Measurements from ENCODE around the gene PPP1R1C. TPM values are rescaled to one million over a fixed set of nuclear protein-coding genes. Genes with fewer than 3 reads are reported as not detected.
A peak's percentile ranks its signal among the peaks of the same experiment; 100 is the strongest.

PPP1R1C gene
- total and polyA plus RNA-seq, 2 experiments from 2014 or later: 3.5 to 18.8 TPM

- Mint-ChIP-seq H3K27ac (no peak overlapping the region; the same call in 1 of the 2 replicates), H3K4me3 (no peak overlapping the region), H3K9me3 (no peaks in the 10 kb centered on the region), H3K4me1 (peaks cover 11% of the 10 kb centered on the region; the same call in 2 of the 3 replicates), H3K27me3 (ENCODE audit: insufficient read depth, low read depth, poor library complexity) (peaks cover 2% of the 10 kb centered on the region), H3K36me3 (ENCODE audit: low read depth) (no peaks in the 10 kb centered on the region)
- Histone ChIP-seq H3K4me1 (ENCODE audit: insufficient read depth) (0 out of 2 replicates have a peak, but pooled peaks cover 3% of the 10 kb centered on the region), H3F3A (replicated peaks; ENCODE audit: low read depth) (no peaks in the 10 kb centered on the region), H3K27me3 (ENCODE audit: insufficient read depth) (no peaks in the 10 kb centered on the region), H3K36me3 (ENCODE audit: insufficient read depth) (no peaks in the 10 kb centered on the region), H4K20me1 (replicated peaks; ENCODE audit: insufficient read depth) (no peaks in the 10 kb centered on the region), H2AFZ (no peak overlapping the region), H3K4me3 (no peak overlapping the region), H3K4me2 (no peak overlapping the region), H3K9me2 (ENCODE audit: insufficient read depth) (no peaks in the 10 kb centered on the region), H3K27ac (ENCODE audit: low read depth) (no peak overlapping the region), H3K79me2 (replicated peaks; ENCODE audit: insufficient read depth) (no peaks in the 10 kb centered on the region)
- DNase-seq (ENCODE audit: low spot score) (no peak), ATAC-seq (no peak)
- TF ChIP-seq ZNF331 (CRISPR knock-in tag; IDR thresholded peaks at IDR 0.05; ENCODE audit: low read depth): no peak
These were observed 63.9 kb downstream of the PPP1R1C start for GRCh38 chr2:182049372-182050148.

GRCh38 chr2:182050333-182051135, 64.9 kb downstream of the PPP1R1C start:
- H3K9me3 Mint-ChIP-seq: no peaks in the 10 kb centered on the region
- no peaks in the 10 kb centered on the region for H3K36me3 ChIP-seq (ENCODE audit: insufficient read depth)
- no peaks in the 10 kb centered on the region for H3K27me3 ChIP-seq (ENCODE audit: insufficient read depth)
- no peak for TF ChIP-seq EZH2 (IDR thresholded peaks at IDR 0.05; ENCODE audit: low read depth, unreplicated experiment)
- TF ChIP-seq NANOG (IDR thresholded peaks at IDR 0.05; ENCODE audit: borderline replicate concordance): no peak
- no peak for TF ChIP-seq STAT1 (IDR thresholded peaks at IDR 0.05; ENCODE audit: unreplicated experiment)
- TF ChIP-seq REST (IDR thresholded peaks at IDR 0.05; ENCODE audit: unreplicated experiment): no peak
- TF ChIP-seq POLR2AphosphoS5 (IDR thresholded peaks at IDR 0.05; ENCODE audit: low read depth): no peak
- no peak for TF ChIP-seq CREB1 (CRISPR knock-in tag; IDR thresholded peaks at IDR 0.05; ENCODE audit: low read depth)
- H3K4me1 ChIP-seq (ENCODE audit: insufficient read depth): 0 out of 2 replicates have a peak, but pooled peaks cover 3% of the 10 kb centered on the region
- H3K4me1 Mint-ChIP-seq: peaks cover 11% of the 10 kb centered on the region; the same call in 2 of the 3 replicates
- H3K27ac Mint-ChIP-seq: peak overlapping the region; percentile 78
- peak; percentile 66 for ATAC-seq
- H3K79me2 ChIP-seq (replicated peaks; ENCODE audit: insufficient read depth): no peaks in the 10 kb centered on the region
- H4K20me1 ChIP-seq (replicated peaks; ENCODE audit: insufficient read depth): no peaks in the 10 kb centered on the region
- H3K4me3 Mint-ChIP-seq: no peak overlapping the region
- H3K4me3 ChIP-seq: no peak overlapping the region
- H3K4me2 ChIP-seq: no peak overlapping the region
- H3K9me2 ChIP-seq (ENCODE audit: insufficient read depth): no peaks in the 10 kb centered on the region
- DNase-seq (ENCODE audit: low spot score): no peak
- H3F3A ChIP-seq (replicated peaks; ENCODE audit: low read depth): no peaks in the 10 kb centered on the region
- H3K27ac ChIP-seq (ENCODE audit: low read depth): no peak overlapping the region
- no peaks in the 10 kb centered on the region for H3K36me3 Mint-ChIP-seq (ENCODE audit: low read depth)
- H3K27me3 Mint-ChIP-seq (ENCODE audit: insufficient read depth, low read depth, poor library complexity): peaks cover 2% of the 10 kb centered on the region
- H2AFZ ChIP-seq: no peak overlapping the region

All from GM23338 (cell line).